Ascending aorta (tissue), 2 donors: ENCODE results near the gene GALNT12. TPM values are rescaled to one million over a fixed set of nuclear protein-coding genes. Genes with fewer than 3 reads are reported as not detected.

Source experiments
- DNase-seq, 2 donors: peaks; one replicate each; pipeline ENCODE4 v3.0.0-alpha.2; 2019; ENCODE audit warnings: low spot score in 2 of 2
- H3K27ac ChIP-seq, 2 donors: fragments of 200-600 bp; sonication (generic); one replicate each; pipeline ENCODE4 v1.5.1; 2016 to 2017; ENCODE audit warnings: mild to moderate bottlenecking in 1 of 2
- H3K27me3 ChIP-seq: fragments of 200-600 bp; sonication (generic); one replicate; pipeline ENCODE4 v1.5.1; 2017
- H3K36me3 ChIP-seq, 2 donors: fragments of 200-600 bp; sonication (generic); one replicate each; pipeline ENCODE4 v1.5.1; 2016
- H3K4me1 ChIP-seq, 2 donors: fragments of 200-600 bp; sonication (generic); one replicate each; pipeline ENCODE4 v1.5.1; 2016 to 2017; ENCODE audit warnings: mild to moderate bottlenecking in 1 of 2
- H3K4me3 ChIP-seq, 2 donors: fragments of 200-600 bp; sonication (generic); one replicate each; pipeline ENCODE4 v1.5.1; 2016 to 2017; ENCODE audit warnings: mild to moderate bottlenecking in 1 of 2
- H3K9me3 ChIP-seq, 2 donors: fragments of 200-600 bp; sonication (generic); one replicate each; pipeline ENCODE4 v1.5.1; 2016
- CTCF ChIP-seq, 3 experiments: fragments of 200-600 bp in 2 of 3; fragments of 450-650 bp in 1 of 3; sonication (generic) in 2 of 3; IDR thresholded peaks; one replicate each; pipeline ENCODE4 v1.5.1; 2016 to 2019; ENCODE audit warnings: antibody characterized with exemption in 3 of 3, mild to moderate bottlenecking in 1 of 3, moderate library complexity in 1 of 3
- intact Hi-C: fragments of 100-400 bp; cut with DNase I; formaldehyde crosslinking; loops from one replicate; pipeline ENCODE4 v1.15.1; 2023
- total RNA-seq: library from RNA; depleted of rRNA; stranded (reverse); fragments of >200 nt; gene quantifications from one replicate; pipeline ENCODE4 v1.1.0, GENCODE V29; 2016

GALNT12 gene
- total RNA-seq, 1 donor from 2014 or later: 0.53 TPM

GRCh38 chr9:98882569-98882923, 75.1 kb downstream of the GALNT12 start:
- TF ChIP-seq CTCF (IDR thresholded peaks at IDR 0.05): no peak
- no peaks in the 10 kb centered on the region for H3K27me3 ChIP-seq
- intact Hi-C loops: no loop called here
- no peak overlapping the region for H3K4me3 ChIP-seq
- H3K9me3 ChIP-seq: no peaks in the 10 kb centered on the region
- no peaks in the 10 kb centered on the region for H3K36me3 ChIP-seq
- DNase-seq: peak in 1 of 2 donors; percentile 34
- H3K4me1 ChIP-seq: peaks cover 0 to 3% of the 10 kb centered on the region in 2 donors
- H3K27ac ChIP-seq: peak overlapping the region in 1 of 2 donors; percentile 43

- H3K27me3 ChIP-seq: no peaks in the 10 kb centered on the region
- DNase-seq: no peak
- H3K4me1 ChIP-seq: peaks cover 0 to 3% of the 10 kb centered on the region in 2 donors
- TF ChIP-seq CTCF (IDR thresholded peaks at IDR 0.05): no peak
- intact Hi-C loops: no loop called here
- H3K36me3 ChIP-seq: no peaks in the 10 kb centered on the region
- no peak overlapping the region for H3K4me3 ChIP-seq
- H3K9me3 ChIP-seq: no peaks in the 10 kb centered on the region
- no peak overlapping the region for H3K27ac ChIP-seq
These were observed 75.8 kb downstream of the GALNT12 start for GRCh38 chr9:98883276-98883675.

GRCh38 chr9:98884849-98885248, 77.4 kb downstream of the GALNT12 start:
- Histone ChIP-seq H3K27ac (no peak overlapping the region), H3K27me3 (no peaks in the 10 kb centered on the region), H3K4me1 (peaks cover 0 to 3% of the 10 kb centered on the region in 2 donors), H3K36me3 (no peaks in the 10 kb centered on the region), H3K4me3 (no peak overlapping the region), H3K9me3 (no peaks in the 10 kb centered on the region)
- DNase-seq: peak in 1 of 2 donors; percentile 42
- no peak for TF ChIP-seq CTCF (IDR thresholded peaks at IDR 0.05)
- intact Hi-C loops: no loop called here

- no peak for TF ChIP-seq CTCF (IDR thresholded peaks at IDR 0.05)
These were observed 78.3 kb downstream of the GALNT12 start for GRCh38 chr9:98885575-98886295.

GRCh38 chr9:98886691-98887229, 79.3 kb downstream of the GALNT12 start:
- peak overlapping the region; percentile 8 to 54 for H3K27ac ChIP-seq
- H3K9me3 ChIP-seq: no peaks in the 10 kb centered on the region
- peak in 1 of 2 donors; percentile 64 for DNase-seq
- intact Hi-C loops: no loop called here
- H3K4me1 ChIP-seq: peaks cover 0 to 3% of the 10 kb centered on the region in 2 donors
- H3K36me3 ChIP-seq: no peaks in the 10 kb centered on the region
- no peaks in the 10 kb centered on the region for H3K27me3 ChIP-seq
- TF ChIP-seq CTCF (IDR thresholded peaks at IDR 0.05): no peak
- H3K4me3 ChIP-seq: no peak overlapping the region

More at GRCh38 chr9:98885575-98886295, 78.3 kb downstream of the GALNT12 start:
- Histone ChIP-seq H3K36me3 (no peaks in the 10 kb centered on the region), H3K27ac (no peak overlapping the region), H3K4me1 (peaks cover 0 to 3% of the 10 kb centered on the region in 2 donors), H3K4me3 (no peak overlapping the region), H3K9me3 (no peaks in the 10 kb centered on the region), H3K27me3 (no peaks in the 10 kb centered on the region)
- DNase-seq: peak in 1 of 2 donors; percentile 40
- intact Hi-C loops: no loop called here
